HG03457 (cell line): ENCODE data around the gene LCMT1.
A peak's percentile ranks its signal among the peaks of the same experiment; 100 is the strongest.
"Not testable (repeated sequence)": the region's sequence is repeated elsewhere in the genome, so short reads cannot be mapped to it uniquely, and the experiment has no call there.

Source experiments
- ATAC-seq: cut with Tn5 transposase; IDR thresholded peaks from one replicate; pipeline ENCODE4 v1.9.1; 2021; ENCODE audit warnings: moderate number of reproducible peaks; ENCODE audit not compliant: unreplicated experiment

The LCMT1 gene

DNA sequence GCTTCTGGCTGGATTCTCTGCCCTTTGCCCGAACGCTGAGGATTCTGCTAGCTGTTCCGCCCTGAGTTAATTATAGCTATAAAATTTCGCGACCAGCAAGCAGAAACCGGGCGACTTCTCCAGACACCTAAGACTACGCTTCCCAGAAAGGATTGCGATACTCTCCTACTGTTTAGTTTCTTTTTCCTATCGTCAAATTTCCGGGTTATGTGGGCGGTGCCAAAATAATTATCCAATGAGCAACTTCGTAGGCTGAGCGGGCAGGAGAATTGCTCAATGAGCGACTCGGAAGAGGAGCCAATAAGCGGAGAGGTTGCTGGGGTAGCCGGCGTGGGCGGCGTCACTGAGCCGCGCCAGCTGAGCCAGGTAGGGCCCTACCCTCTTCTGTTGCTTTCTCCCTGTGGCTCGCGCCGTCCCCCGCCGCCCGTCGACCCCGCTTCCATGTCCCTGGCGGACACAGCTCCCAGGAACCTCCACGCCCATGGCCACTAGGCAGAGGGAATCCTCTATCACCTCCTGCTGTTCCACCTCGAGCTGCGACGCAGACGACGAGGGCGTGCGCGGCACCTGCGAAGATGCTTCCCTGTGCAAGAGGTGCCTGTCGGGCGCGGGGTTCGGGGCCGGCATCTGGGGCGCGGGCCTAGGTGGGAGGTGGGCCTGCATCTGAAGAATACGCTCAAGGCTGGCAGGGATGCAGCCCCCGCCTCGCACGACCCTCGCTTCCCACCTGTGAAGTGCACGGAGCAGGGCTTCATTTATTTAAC is at the start of gene LCMT1:
Gene LCMT1 (plus strand): TSS at position 340 of the 764 bp plus-strand sequence. CDS start 142 bp downstream, at position 482.
- ATAC-seq, result peak; percentile 92

DNA sequence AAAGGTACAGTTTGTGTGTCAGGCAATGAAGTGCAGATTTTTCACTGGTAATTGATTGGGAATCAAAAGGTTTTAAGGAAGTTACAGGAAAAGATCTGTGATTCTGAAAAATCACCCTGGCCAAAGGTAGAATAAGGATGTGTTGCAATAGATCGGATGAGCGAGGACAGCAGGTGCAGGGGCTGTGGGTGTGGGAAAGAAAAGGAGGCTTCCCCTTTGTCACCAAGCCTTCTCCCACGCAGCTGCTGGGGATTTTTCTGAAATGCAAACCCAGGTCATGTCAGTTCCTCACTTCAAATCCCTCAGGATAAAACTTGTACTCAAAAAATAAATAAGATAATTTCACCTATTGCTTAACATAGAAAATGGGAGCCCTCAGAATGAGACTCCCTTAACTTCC is 48.4 kb upstream of the LCMT1 start:
- no peak for ATAC-seq

DNA sequence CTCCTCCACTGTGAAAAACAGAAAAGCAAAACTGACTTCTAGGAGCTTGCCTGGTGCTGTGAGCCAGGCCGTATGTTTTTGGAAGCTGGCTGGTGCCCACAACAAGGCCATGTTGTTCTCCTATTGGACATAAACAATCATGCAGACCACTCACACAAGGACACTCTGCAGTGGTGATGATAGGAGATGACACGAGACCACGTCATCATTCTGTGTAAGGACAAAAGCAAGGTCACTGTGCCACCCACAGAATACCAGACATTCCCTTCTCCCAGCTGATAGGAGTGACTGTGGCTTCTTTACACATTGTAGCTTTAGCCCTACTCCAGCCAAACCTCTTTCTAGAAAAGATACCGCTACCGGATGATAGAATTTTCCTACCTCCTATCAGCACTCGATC is 47.7 kb upstream of the LCMT1 start:
- no peak for ATAC-seq

DNA sequence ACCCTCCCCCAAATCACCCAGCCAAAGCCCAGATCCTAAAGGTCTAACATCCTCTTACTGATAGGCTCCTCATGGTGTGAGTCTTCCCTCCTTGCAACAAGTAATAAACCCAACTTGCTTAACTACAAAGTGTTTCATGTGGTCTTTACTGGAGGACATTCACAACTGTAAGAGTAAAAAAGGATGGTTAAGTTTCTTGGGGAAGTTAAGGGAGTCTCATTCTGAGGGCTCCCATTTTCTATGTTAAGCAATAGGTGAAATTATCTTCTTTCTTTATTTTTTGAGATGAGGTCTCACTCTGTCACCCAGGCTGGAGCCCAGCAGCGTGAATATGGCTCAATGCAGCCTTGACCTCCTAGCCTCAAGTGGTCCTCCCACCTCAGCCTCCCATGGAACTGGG is 47.3 kb upstream of the LCMT1 start:
- ATAC-seq, result not testable (repeated sequence)

DNA sequence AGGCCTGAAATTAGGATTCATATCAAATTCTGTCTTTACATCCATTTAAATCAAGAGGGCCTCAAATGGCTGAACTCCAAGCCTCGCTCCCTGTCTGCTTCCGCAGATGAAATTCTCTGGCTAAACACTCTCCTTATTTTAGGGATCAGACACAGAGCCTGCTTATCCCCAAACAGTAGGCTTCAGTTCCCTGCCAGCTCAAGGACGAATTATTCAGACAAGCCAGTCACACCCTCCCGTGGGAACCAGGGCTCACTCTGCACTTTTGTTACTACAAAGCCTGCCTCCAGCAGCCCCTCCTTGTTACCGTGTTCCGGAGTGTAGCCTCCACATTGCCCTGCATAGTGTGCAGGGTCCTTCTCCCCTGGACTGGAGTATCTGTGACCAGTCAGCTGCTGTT is 46.6 kb upstream of the LCMT1 start:
- no peak for ATAC-seq

DNA sequence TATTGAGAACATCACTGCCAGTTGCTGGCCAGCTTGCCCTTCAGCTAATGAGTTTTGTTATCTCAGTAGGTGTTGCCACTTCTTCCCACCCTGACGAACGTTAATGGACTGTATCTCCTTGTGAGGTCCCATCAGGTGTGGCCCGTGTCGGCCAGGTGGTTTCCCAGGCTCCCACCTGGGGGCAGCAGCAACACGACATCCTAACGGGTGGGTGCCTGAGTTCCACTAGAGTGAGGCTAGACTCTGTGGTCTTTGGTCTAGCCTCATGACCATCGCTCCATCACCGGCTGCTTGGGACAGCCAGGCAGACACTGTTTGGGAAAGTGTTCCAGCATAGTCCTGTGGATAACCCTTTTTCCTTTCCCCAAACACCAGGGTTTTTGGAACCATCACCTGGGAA is 45.6 kb upstream of the LCMT1 start:
- no peak for ATAC-seq

DNA sequence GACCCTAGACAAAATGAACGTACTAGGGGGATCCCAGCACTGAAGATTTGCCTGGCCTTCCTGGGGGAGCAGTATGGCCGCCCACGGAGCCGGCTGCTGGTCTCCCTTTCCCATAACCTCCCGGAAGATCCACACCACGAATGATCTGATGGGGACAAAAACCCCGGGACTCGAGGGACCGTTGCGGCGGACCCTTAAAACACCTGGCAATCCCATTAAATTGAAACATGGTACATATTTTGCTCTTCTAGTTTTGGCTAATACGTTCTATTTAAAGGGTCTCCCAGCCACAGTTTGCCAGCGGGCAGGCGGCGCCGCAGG is 45.2 kb upstream of the LCMT1 start:
- no peak for ATAC-seq

DNA sequence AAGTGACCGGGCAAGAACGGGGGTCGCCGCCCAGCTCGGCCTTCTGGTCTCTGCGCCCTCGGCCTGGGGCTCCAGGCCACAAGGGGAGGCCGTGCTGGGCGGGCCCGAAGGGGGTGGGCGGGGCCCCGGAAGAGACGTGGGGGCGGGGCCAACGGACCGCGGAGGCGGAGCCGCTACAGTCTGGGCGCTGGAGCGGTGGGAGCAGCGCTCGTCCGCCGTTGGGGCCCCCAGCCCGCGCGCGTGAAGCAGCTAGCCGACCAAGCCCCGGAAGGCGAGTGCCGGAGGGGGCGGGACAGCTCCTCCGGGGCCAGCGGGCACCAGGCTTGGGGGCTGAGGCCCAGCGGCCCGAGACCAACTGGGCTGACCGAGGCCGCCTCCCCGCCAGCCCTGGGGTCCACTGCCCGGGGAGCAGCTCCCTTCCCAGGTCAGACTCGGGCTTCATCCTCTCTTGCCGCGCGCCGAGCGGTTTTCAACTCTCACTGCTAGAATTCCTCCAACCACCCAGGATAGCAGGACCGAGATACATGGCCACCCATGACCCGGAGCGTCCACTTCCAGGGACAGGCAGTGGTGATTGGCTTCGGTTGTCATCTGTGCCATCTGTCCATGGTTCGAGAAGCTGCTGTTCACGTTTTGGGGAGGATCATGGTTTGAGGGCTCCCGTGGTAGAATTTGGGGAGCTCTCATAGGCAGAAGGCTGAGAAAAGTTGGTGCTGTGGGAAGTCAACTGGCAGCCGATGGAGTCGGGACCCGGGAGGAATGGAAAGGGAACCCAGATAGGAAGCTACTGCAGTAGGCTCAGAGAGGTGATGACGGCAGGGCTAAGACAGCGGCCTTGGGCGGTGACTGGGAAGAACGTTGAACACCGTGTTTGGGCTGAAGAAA is 44.6 kb upstream of the LCMT1 start:
- peak; percentile 61 for ATAC-seq

DNA sequence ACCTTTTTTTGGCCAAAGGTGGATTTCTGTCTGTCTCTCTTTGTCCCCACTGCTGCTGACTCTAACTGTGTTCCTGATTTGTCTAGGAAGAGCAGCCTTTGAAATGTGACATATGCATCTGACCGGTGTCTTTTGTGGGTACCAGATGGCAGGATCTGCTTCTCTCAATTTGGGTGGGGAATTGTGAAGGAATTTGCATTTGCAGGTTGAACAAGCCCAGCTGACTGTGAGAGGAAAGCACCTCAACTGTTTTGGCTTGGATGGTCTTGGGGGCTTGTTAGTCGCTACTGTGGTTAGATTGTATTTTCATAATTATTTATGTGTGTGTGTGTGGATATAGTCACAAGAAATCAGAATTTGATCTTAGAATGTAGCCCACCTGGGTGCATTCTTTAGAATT is 37.7 kb upstream of the LCMT1 start:
- no peak for ATAC-seq

DNA sequence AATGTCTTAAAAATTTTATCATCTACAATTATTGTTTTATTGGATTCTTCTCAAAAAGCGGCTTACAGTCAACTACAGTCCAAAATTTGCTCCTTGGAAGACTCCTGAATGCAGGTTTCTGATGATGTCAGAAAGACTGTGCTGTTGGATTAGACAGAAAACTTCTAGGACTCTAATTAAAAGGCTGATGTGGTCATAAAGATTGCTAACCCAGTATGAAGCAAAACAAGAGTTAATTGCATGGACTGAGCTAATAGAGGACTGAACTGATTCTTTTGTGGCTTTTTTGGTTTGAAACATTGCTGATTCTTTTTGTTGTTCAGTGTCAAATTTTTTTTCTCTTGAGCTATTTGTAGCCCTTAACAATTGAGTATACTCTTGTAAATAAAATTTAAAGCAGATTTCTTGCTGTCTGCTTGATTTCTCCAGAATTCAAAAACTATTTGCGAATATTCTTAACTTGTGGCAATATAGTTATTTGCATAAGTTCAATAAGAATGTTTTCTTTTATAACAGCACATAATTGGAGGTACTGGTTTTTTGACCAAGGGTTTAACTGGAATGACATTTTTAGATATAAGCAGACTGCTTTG is 33.1 kb upstream of the LCMT1 start:
- no peak for ATAC-seq

DNA sequence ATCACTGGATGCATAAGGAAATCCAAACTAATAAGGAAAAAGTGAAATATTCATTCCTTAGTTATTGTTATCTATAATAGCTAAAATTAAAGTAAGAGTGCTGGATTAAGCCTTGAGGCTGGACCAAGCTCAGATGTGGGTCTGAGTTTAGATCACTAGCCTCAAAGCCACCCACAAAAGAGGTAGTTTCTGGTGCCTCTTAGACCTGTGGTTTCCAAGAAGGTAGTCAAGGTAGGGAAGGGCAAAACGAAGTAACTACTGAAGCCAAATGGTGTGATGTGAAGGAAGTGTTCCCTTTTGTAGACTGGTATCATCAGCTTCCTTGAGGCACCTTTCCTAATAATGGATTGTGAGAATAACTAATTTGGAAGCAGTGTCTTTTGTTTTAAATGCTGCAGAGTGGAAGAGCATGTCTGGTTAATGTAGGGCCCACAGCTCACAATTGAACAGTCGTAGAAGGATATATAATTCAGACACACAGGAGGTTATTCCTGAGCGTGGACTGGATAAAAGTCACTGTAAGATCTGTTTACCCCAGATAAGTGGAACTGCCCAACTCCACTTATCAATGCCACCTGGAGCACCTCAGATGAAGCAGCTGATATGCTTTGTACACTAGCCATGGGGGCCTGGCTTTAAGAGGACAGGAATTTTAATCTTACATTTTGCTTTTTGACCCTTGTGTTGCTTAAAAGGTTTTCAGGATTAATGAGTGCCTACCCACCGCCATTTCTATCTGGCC is 31.7 kb upstream of the LCMT1 start:
- ATAC-seq, result no peak

DNA sequence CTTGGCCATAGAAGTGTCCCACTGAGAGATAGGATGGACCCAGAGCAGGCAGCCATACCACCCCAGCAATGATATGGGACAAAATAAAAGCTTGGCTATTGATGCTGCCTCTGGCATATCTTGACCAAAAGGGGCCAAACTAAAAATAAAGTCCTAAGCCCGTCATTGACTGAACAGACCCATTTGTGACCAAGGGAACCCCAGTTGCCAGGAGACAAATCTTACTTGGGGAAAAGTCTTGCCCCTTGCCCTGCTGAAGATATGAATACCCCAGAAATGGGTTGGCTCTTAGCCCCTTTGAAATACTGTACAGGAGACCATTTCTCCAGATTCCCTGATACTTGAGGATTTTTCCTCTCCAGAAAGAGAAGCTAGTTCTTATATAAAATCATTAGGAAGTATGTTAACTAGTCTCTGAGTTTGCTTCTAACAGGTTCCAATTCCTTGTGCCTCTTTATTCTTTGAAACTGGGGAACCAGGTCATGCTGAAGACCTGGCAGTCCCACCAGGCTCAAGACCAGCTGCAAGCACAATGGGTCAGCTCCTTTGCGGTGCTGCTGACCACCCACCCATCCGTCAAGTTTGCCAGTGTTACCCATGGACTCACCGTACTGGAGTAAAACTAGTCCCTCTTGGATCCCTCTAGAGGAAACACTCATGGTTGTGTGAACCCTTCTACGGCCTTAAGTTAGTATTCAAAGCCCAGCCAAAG is 31.0 kb upstream of the LCMT1 start:
- no peak for ATAC-seq

DNA sequence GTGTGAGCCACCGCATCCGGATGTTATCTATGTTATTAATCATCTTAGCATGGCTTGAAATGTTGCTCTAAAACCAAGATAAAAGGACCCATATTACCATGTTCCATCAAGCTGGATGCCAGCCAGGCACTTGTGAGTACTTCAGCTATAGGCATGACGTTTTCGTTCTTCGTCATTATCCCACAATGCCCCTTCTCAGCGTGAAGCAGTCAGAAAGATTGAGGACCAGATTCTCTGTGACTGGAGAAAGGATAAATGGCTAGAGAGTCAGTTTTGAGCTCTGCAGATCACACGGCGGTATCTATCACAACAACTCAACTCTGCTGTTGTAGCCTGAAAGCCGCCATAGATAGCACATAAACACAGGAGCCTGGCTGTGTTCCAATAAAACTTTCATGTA is 29.8 kb upstream of the LCMT1 start:
- ATAC-seq, result no peak

DNA sequence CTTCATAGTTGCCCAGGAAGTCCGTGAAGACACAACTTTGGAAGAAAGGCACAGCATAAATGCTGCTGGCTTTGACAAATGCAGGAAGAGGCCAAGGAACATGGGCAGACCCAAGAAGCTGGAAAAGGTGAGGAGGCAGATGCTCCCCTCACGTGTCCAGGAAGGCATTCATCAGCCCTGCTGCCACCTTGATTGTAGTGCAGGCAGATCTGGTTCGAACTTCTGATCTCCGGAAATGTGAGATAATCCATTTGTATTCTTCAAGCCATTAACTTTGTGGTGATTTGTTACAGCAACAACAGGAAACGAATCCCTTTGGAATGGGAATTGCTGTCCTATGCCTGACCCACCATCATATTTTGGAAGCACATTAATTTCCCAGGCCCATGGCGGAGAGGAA is 28.5 kb upstream of the LCMT1 start:
- no peak for ATAC-seq

DNA sequence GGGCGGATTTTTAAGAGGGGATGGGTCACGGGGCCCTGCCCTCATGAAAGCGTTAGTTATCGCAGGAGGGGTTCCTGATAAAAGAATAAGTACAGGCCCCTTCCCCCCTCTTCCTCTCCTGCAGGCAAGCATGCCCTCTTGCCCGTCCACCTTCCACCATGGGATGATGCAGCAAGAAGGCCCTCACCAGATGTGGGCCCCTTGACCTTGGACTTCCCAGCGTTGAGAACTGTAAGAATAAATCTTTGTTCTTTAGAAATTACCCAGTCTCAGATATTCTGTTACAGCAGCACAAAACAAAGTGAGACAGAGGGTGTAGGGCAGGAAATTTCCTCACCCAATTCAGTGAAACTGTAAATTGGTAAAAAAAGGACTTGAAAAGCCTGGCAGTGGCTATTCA is 27.8 kb upstream of the LCMT1 start:
- ATAC-seq, result no peak

DNA sequence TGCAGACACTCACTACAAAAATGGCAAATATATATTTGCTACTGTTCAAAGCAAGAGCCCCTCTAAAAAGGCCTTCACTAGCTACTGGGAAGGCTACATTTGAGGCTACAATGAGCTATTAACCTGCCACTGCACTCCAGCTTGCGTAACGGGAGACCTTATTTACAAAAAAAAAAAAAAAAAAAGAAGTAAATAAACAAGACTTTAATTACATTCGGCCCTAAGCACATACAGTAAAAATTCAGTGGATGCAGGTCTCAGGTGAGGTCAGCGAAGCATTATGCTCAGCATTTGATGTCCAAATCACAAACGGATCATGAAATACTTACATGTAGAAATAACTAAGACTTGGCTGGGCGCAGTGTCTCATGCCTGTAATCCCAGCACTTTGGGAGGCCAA is 26.7 kb upstream of the LCMT1 start:
- no peak for ATAC-seq

DNA sequence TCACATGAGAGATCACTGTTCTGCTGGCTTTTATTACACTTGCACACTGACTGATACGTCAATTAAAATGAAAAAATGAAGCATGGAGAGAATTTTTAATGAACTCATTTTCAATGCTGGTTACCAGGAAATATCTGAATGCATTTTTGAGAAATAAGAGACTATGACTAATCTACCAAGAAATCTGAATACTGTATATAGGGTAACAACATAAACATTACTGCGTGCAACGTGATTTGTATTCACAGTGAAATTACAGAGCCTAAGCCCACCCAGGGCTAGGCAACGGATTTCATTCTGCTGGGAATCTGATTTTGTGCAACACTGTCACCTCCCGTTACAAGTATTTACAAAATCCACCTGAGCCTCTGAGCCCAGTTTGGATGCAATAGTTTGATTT is 23.8 kb upstream of the LCMT1 start:
- no peak for ATAC-seq

DNA sequence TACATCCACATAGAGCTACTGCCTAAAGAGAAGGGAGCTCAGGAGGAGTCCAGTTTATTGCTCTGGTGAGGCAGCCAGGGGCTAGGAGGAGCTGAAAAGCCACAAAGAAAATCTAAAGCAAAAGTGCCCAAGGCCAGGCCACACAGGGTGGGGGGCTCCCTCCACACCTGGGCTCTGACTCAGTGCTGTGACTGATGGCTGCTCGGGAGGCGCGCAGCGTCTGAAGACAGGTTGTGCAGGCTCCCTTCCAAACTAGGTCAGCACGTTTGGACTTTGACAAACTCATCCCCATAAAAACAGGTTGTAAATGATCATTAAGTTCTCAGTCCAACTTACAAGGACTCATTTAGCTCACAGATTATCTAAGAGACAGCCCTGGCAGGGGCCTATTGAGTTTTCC is 22.2 kb upstream of the LCMT1 start:
- no peak for ATAC-seq

DNA sequence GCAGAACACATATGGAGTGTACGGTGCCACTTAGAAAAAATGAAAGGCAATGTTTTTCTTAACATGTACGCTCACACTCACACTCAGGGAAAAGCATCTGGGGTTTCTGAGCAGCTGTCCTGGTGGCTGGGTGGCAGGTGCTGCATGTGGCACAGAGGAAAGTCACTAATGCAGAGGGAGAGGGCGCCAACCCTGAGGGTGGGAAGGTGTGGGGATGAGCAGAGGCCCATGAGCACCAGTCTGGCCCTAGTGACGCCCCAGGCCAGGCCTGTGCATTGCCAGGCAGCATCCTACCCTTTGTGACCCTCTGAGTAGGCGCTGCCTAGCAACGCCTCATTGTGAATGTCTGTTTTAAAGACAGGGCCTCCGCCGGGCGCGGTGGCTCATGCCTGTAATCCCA is 19.1 kb upstream of the LCMT1 start:
- no peak for ATAC-seq

DNA sequence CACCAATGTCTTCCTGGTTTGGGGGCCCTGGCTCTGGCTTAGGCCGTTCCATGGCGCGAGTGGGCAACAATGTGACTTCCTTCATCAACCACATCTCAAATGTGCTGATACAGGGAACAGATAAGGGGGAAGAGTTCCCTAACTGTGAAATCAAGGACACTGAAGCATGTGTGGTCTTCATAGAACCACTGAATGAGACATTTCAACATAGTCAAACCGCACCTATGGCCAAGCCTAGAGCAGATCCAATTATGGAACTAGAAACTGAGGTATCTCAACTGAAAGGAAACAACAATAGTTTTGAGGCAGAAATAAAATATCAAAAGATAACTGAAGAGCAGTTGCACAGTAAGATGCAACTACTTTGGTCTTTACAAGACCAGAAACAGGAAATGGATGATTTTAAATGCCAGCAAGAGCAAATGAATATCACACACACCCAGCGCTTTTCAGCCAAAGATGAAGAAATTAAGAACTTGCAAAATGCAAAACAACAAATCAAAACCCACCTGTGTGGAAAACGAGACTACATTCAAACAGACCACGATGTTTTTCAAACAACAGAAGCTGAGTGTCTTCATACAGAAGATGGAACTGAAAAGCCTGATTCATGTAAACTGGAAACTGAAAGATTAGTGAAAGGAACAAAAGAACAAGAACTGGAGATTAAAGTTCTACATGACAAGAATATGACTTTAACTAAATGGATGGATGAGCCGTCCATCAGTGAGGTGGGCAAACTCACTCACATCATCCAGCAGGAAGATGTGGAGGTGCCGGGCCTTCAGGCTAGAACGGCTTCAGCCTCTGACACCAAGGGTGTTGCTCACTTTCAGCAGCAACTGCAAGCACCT is 18.1 kb upstream of the LCMT1 start:
- no peak for ATAC-seq
